ENCODE data around the gene NPHP4.

NPHP4 gene

GRCh38 chr1:6002714-6003501 is 10.7 kb upstream of the NPHP4 start:
- DNase-seq = no peak

- DNase-seq = no peak
These were observed 9.9 kb upstream of the NPHP4 start for GRCh38 chr1:6001992-6002576.

- DNase-seq = no peak
These were observed 8.4 kb upstream of the NPHP4 start for GRCh38 chr1:6000444-6001288.

- DNase-seq = no peak
These were observed 7.7 kb upstream of the NPHP4 start for GRCh38 chr1:5999711-6000443.

GRCh38 chr1:5998906-5999301 is 6.7 kb upstream of the NPHP4 start:
- no peak for DNase-seq

- no peak for DNase-seq
These were observed 6.1 kb upstream of the NPHP4 start for GRCh38 chr1:5998051-5998905.

- DNase-seq = no peak
These were observed 5.1 kb upstream of the NPHP4 start for GRCh38 chr1:5997316-5997715.

- DNase-seq = no peak
These were observed 4.5 kb upstream of the NPHP4 start for GRCh38 chr1:5996641-5997270.

- no peak for DNase-seq
These were observed 3.8 kb upstream of the NPHP4 start for GRCh38 chr1:5995871-5996630.

- peak; percentile 66 for DNase-seq
These were observed 2.7 kb upstream of the NPHP4 start for GRCh38 chr1:5994713-5995621.

- no peak for DNase-seq
These were observed 1.6 kb upstream of the NPHP4 start for GRCh38 chr1:5993556-5994491.

- DNase-seq = peak; percentile 8
These were observed 760 bp upstream of the NPHP4 start for GRCh38 chr1:5992814-5993555.

GRCh38 chr1:5991381-5992025 is 722 bp downstream of the NPHP4 start:
- no peak for DNase-seq

- DNase-seq = no peak
These were observed 1.3 kb downstream of the NPHP4 start for GRCh38 chr1:5990913-5991312.

- no peak for DNase-seq
These were observed 2.4 kb downstream of the NPHP4 start for GRCh38 chr1:5989731-5990271.

- DNase-seq = no peak
These were observed 3.0 kb downstream of the NPHP4 start for GRCh38 chr1:5989286-5989605.

Data from activated effector memory CD4-positive, alpha-beta T cell treated with Interleukin-2 at 50 U/mL for 16 hours (primary cell).